Stimulated activated CD4-positive, alpha-beta T cell treated with anti-CD3 and anti-CD28 coated beads, Interleukin-1b, Interleukin-23, amount 100 ng/mL, for 24 hours (primary cell): Measurements from ENCODE around the gene KPTN.

Experiments used
- DNase-seq, 4 experiments: peaks; one replicate each; pipeline ENCODE4 v3.0.0-alpha.2; 2020; ENCODE audit warnings: low read depth in 4 of 4, low spot score in 1 of 4

KPTN gene

GRCh38 chr19:47470447-47471195 is 13.4 kb downstream of the KPTN start:
- no peak for DNase-seq

DNA sequence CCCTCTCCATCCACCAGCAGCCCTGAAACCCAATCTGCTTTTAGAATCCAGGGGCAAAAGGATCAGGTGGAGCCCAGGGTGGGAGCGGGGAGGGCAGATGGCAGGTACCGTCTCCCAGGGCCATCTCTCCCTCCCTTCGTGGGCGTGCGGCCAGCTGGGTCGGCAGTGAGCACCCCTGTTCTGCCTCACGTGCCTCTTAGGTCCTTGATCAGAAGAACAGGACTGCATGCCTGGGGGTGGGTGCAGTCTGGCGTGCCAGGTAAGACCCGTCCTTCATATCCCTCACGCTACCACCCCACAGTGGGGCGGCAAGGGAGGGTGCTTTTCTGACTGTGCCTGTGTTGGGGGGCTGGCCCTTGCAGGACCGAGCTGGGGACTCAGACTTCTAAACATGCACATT is 14.3 kb downstream of the KPTN start:
- no peak for DNase-seq

DNA sequence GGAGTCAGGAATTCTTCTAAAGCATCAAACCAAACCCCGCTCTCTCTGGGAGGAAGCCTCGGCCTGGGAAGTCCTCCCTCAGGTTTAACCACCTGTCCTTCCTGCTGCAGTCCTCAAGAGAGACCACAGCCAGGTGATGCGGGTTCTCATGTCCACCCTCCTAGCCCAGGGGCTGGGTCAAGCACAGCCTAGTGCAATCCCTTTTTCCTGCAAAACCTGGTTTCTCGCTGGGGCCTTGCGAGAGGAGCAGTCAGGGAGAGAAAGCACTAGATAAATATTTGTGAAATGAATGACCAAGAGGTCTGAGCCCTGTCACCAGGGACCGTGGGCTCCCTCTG is 14.7 kb downstream of the KPTN start:
- DNase-seq = no peak

- DNase-seq = no peak
Observed at GRCh38 chr19:47467914-47468313, 16.1 kb downstream of the KPTN start.

DNA sequence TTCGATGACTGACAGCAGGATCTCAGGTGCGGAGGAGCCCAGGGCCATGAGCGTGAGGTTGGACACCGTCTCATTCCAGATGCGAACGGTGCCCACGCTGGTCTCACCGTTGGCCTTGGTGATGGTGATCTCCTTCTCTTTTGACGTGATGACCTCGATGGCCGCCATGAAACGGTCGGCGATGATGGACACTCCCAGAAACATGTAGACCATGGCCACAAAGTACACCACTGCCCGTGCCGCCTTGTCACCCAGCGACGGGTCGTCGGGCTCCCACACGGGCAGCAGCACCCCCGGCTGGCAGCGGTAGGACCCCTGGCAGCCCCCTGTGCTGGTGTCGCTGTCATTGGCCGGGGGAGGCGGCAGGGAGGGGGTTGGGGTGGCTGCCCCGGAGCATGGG is 18.1 kb downstream of the KPTN start:
- no peak for DNase-seq

GRCh38 chr19:47464675-47465419 is 19.2 kb downstream of the KPTN start:
- no peak for DNase-seq

- no peak for DNase-seq
Observed at GRCh38 chr19:47461876-47462275, 22.1 kb downstream of the KPTN start.

DNA sequence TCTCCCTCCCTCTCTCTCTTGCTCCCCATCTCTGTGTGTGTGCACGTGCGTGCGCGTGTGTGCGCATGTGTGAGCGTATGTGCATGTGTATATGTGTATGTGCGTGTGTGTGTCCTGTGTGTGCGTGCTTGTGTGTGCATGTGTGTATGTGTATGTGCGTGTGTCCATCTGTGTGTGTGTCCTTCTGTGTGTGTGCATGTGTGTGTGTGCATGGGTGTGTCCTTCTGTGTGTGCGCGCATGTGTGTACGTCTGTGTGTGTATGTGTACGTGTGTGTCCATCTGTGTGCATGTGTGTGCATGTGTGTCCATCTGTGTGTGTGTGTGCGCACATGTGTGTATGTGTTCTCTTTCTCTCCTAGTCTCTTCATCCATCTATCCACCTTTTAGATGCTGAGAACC is 24.5 kb downstream of the KPTN start:
- no peak for DNase-seq

DNA sequence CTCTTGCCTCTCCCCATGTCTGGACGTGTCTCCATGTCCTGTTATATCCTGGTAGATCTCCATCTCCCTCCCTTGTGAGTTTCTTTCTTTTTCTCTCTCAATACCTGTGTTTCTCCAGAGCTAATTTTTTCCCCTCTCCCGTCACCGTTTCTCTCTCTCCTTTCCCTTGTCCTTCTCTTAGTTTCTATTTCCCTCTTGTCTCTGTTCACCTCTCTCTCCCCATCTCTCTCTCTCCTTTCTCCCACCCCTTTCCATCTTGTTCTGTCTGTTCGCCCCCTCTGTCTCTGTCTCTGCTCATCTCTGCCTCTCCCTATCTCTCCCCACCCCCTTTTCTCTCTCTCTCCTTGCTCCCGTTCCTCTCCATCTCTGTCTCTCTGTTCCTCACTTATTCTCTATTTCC is 25.3 kb downstream of the KPTN start:
- no peak for DNase-seq

DNA sequence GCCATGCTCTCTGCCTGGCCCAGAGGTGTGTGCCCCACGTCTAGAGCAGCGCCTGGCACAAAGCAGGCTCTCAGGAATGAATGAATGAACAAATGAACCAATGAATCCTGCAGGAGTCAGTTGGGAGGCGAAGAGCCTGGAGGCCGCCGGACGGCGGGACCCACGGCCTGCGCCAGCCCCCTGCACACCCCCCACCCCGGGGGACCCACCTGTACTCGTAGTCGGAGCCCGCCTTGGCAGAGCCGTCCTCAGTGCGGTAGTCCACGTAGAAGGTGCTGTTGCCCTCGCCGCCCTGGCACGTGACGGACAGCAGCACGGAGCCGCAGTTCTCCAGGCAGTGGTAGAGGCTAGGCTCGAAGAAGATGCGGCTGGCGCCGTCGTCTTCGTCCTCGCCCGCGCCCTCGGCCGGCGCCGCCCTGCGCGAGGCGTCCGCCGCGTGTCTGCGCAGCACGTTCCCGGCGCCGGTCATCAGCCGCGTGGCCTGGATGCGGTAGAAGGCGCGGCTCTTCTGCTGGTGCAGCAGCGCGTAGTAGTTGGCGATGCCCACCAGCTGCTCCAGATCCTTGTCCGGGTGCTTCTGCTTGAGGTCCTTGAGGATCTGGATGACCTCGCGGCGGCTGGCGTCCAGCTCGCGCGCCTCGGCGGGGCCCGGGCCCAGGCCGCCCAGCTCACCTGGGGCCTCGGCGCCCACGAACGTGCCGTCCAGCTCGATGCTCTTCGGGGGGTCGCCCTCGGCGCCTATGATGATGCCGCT is 27.1 kb downstream of the KPTN start:
- DNase-seq = no peak

GRCh38 chr19:47450478-47450877 is 33.5 kb downstream of the KPTN start:
- DNase-seq = no peak

DNA sequence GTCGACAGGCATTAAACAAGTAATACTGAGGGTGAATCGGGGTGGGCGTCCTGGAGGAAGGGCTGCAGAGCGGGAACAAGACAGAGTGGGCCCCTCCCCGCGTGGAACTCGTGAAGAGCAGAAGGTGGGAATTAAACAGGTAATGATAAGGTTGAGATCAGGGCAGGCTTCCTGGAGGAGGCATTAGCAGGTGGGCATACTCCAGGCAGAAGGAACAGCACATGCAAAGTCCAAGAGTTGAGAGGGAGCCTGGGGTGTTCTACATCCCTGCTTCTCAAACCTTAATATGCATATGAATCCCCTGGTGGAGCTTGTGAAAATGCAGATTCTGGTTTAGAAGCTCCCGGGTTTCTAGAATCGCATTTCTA is 35.7 kb downstream of the KPTN start:
- DNase-seq = no peak

- DNase-seq = peak in 3 of 4 experiments; percentile 26 to 58 (median 28)
Observed at GRCh38 chr19:47447470-47448359, 36.3 kb downstream of the KPTN start.

DNA sequence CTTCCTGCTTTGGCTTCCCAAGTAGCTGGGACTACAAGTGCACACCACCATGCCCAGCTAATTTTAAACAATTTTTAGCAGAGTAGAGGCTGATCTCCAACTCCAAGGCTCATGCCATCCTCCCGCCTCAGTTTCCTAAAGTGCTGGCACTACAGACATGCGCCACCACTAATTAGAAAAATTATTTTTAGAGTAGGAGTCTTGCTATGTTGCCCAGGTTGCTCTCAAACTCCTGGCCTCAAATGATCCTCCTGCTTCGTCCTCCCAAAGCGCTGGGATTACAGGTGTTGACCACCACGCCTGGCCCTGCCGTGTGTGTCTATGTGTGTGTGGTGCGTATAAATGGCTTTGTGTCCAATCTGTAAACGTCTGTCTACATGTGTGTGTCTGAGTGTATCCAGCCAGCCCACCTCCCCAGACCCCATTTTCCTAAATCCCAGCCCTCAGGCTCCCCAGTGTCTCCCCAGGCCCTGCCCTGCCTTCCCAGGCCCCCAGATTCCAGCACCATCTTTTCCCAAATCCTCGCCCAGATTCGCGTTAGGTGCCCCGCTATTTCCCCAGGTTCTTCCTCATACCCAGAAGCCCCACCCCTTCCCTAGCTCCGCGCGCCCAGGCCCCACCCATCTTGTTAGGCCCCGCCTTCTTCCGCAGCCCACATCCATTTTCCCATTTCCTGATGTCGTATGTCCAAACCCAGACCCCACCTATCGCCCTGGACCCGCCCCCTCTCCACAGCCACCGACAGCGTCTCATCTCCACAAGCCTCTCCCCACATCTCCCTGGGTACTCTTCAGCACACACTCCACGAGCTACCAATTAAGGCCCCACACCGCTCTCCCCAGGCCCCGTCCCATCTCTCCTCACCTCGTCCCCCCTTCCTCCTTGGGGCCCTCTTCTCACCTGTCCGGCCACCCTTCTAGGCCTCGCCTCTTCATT is 37.2 kb downstream of the KPTN start:
- peak in 1 of 4 experiments; percentile 19 for DNase-seq

GRCh38 chr19:47445937-47446402 is 38.0 kb downstream of the KPTN start:
- DNase-seq = peak in 1 of 4 experiments; percentile 30

DNA sequence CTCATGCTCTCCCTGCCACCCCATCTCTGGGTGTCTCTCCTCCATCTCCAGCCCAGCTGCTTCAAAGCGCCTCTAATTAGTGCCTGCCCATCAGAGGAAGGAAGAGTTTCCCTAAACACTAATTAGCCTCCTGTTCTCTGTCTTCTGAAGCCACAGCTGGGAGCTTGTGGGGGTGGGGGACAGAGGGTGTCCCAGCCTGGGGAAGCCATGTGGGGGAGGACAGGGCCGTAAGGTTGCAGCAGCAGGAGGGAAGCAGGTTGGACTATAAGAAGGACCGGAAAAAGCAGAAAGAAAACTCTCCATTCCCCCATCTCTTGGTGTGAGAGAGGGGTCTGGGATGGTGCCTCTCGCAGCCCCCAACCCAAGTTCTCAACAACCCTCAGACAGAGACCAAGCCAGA is 38.5 kb downstream of the KPTN start:
- no peak for DNase-seq

DNA sequence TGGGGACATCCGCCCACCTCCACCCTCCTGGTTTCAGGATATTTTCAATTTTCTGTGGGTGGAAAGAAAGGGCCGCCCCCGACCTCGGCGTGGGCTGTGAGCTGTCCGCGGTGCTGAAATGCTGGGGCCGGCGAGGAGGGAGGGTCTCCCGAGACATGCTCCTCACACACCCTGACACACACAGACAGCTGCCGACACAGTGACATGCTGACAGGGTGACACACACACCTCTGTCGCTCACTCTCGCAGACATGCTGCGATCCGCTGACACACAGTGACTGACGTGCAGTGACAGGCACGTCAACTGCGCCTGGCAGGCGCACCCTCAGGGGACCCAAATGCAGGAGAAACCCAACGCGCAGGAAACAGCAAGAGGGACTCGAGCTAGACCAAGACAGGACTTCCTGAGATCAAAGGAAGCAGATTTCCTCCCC is 39.6 kb downstream of the KPTN start:
- DNase-seq = no peak

DNA sequence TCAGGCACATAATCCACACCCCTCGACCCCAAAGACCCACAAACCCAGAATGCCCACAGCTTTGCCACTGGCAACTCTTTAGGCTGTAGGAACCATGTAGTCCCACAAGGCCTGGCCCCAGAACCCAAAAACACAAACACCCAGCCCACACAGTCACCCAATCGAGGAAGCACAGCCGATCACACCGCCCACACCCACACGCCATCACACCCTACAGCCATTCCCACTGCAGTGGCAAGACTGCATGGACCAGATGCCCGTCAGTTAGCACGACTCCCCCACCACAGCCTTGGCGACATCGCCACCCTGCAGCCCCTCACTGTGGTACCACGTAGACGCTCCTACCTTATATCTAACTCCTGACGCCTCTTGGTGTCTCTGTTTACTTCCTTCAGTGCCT is 40.7 kb downstream of the KPTN start:
- no peak for DNase-seq

DNA sequence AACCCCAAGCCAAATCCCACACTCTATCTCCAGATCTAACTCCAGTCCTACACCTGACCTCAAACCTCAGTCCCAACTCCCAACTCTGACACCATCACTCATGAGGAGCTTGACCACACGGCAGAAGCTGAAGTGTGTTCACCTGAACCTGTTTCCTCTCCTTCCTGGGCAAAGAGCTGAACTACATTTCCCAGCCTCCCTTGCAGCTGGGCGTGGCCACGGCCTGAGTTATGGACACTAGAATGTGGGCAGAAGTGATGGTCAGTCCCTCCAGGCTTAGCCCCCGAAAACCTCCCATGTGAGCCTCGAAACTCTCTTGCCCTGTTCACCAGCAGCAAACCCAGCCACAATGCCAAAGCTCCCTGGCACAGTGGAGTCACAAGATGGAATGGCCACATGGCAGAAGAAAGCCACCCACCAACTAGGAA is 45.2 kb downstream of the KPTN start:
- no peak for DNase-seq

DNA sequence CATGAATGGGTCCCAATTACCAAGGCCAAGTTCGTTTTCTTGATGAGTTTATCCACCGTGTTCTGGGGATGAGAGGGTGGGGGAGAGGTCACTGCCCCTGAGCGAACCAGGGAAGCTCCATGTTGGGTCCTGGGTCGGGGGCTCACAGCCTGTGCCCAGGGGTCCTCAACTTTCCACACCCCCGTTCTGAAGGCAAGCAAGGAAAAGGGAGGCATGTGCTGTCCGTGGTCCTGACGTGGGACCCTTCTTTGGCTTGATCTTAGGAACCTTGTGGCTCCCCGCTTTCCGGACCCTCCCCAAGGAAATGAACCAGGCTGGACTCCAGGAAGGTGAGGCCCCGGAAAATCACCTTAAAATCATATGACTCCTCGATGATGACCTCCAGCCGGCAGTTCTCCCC is 46.5 kb downstream of the KPTN start:
- DNase-seq = no peak
